Aorta (tissue), 5 donors: ENCODE data around the gene CLDN3. TPM values are rescaled to one million over a fixed set of nuclear protein-coding genes. Genes with fewer than 3 reads are reported as not detected.
"Not testable (repeated sequence)": the region's sequence is repeated elsewhere in the genome, so short reads cannot be mapped to it uniquely, and the experiment has no call there.

Experiments
- ATAC-seq: fragments of 200-7000 bp; cut with Tn5 transposase; one replicate; pipeline ENCODE4 v1.9.1; 2022; ENCODE audit warnings: moderate library complexity; ENCODE audit not compliant: low FRiP score
- DNase-seq, 2 donors: peaks; one replicate each; pipeline ENCODE4 v3.0.0-alpha.2; 2020
- H3K27ac ChIP-seq, 2 donors: one replicate each; pipeline ENCODE4 v1.5.1; 2013; ENCODE audit warnings: low read length in 2 of 2, mild to moderate bottlenecking in 2 of 2, moderate library complexity in 2 of 2, control low read depth in 1 of 2, inconsistent platforms in 1 of 2, low read depth in 1 of 2
- H3K27me3 ChIP-seq, 2 donors: one replicate each; pipeline ENCODE4 v1.6.1; 2013; ENCODE audit warnings: control low read depth in 1 of 2, low read length in 1 of 2, mild to moderate bottlenecking in 1 of 2, moderate library complexity in 1 of 2; ENCODE audit not compliant: insufficient read depth in 2 of 2, control insufficient read depth in 1 of 2
- H3K36me3 ChIP-seq, 2 donors: one replicate each; pipeline ENCODE4 v1.6.1; 2013; ENCODE audit warnings: control low read depth in 1 of 2, low read length in 1 of 2, mild to moderate bottlenecking in 1 of 2; ENCODE audit not compliant: insufficient read depth in 2 of 2, control insufficient read depth in 1 of 2
- H3K4me1 ChIP-seq, 2 donors: one replicate each; pipeline ENCODE4 v1.6.1; 2013; ENCODE audit warnings: low read length in 2 of 2, control low read depth in 1 of 2, mild to moderate bottlenecking in 1 of 2, moderate library complexity in 1 of 2; ENCODE audit not compliant: insufficient read depth in 2 of 2, control insufficient read depth in 1 of 2
- H3K4me3 ChIP-seq, 2 donors: one replicate each; pipeline ENCODE4 v1.5.1; 2013; ENCODE audit warnings: low read length in 2 of 2, control low read depth in 1 of 2, mild to moderate bottlenecking in 1 of 2
- H3K9me3 ChIP-seq: one replicate; pipeline ENCODE4 v1.6.1; 2013; ENCODE audit warnings: mild to moderate bottlenecking, low read length; ENCODE audit not compliant: control insufficient read depth
- WGBS, 2 donors: extraction: QIAGEN DNeasy Blood & Tissue Kit; methylation state at CpG; one replicate each; pipeline ENCODE4 v1.1.7; 2013; 5-methylcytosine and 5-hydroxymethylcytosine counted together
- intact Hi-C, 2 donors: fragments of 100-400 bp; cut with DNase I; formaldehyde crosslinking; loops; one replicate each; pipeline versions ENCODE4 v1.14.2 to v1.15.0; 2022
- polyA plus RNA-seq, 2 donors: library from polyadenylated mRNA; stranded (reverse); fragments of 200-250 nt; gene quantifications; one replicate each; pipeline ENCODE4 v1.2.3, GENCODE V29; 2013
- total RNA-seq, 2 donors: library from RNA; stranded (reverse); fragmentation: NEBNext Ultra II Directional; extraction: Animal tissue kit (Norgen Biotek cat#: 25700); gene quantifications; one replicate each; pipeline ENCODE4 v1.2.1, GENCODE V29; 2021
- donor health status: healthy with polysubstance abuse.
- donor health status: Bipolar disorder and iron deficiency.
- donor health status: DM: no; HTN: no; CAD: no.
- donor health status: DM: no; HTN: no; CAD: no.
- donor health status: DM: yes; HTN: yes; CAD: no.

The CLDN3 gene
- total and polyA plus RNA-seq, 4 donors: 1.3 to 17.4 TPM; not detected in 2

GRCh38 chr7:73799282-73800141 lies 29.4 kb upstream of the CLDN3 start:
- intact Hi-C loops: no loop called here
- 73 to 76% methylated on average over 10 of the region's 10 CpGs for WGBS, 2 donors
- no peaks in the 10 kb centered on the region for H3K9me3 ChIP-seq

GRCh38 chr7:73797176-73797575 lies 27.1 kb upstream of the CLDN3 start:
- peak in 1 of 2 donors; percentile 19 for DNase-seq
- H3K27me3 ChIP-seq, intact Hi-C loops, H3K4me3 ChIP-seq, H3K27ac ChIP-seq, H3K9me3 ChIP-seq, H3K36me3 ChIP-seq, ATAC-seq, H3K4me1 ChIP-seq: not testable (repeated sequence)
- 93 to 95% methylated on average over 20 to 34 of the region's 34 CpGs for WGBS, 2 donors

More at GRCh38 chr7:73799282-73800141, 29.4 kb upstream of the CLDN3 start:
- no peak for ATAC-seq
- no peaks in the 10 kb centered on the region for H3K27me3 ChIP-seq
- H3K4me1 ChIP-seq: no peaks in the 10 kb centered on the region
- no peak overlapping the region for H3K4me3 ChIP-seq
- H3K27ac ChIP-seq: no peak overlapping the region
- H3K36me3 ChIP-seq: no peaks in the 10 kb centered on the region
- DNase-seq: no peak

DNA sequence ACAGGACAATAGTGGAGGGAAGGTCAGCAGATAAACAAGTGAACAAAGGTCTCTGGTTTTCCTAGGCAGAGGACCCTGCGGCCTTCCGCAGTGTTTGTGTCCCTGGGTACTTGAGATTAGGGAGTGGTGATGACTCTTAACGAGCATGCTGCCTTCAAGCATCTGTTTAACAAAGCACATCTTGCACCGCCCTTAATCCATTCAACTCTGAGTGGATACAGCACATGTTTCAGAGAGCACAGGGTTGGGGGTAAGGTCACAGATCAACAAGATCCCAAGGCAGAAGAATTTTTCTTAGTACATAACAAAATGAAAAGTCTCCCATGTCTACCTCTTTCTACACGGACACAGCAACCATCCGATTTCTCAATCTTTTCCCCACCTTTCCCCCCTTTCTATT lies 26.6 kb upstream of the CLDN3 start:
- DNase-seq, intact Hi-C loops, H3K36me3 ChIP-seq, H3K4me3 ChIP-seq, ATAC-seq, H3K27me3 ChIP-seq, H3K9me3 ChIP-seq, H3K27ac ChIP-seq, H3K4me1 ChIP-seq: not testable (repeated sequence)
- 85 to 88% methylated on average over 3 of the region's 6 CpGs for WGBS, 2 donors

GRCh38 chr7:73795188-73795587 lies 25.1 kb upstream of the CLDN3 start:
- intact Hi-C loops, H3K27ac ChIP-seq, H3K36me3 ChIP-seq, H3K4me3 ChIP-seq, ATAC-seq, H3K4me1 ChIP-seq, H3K9me3 ChIP-seq, H3K27me3 ChIP-seq, DNase-seq: not testable (repeated sequence)

DNA sequence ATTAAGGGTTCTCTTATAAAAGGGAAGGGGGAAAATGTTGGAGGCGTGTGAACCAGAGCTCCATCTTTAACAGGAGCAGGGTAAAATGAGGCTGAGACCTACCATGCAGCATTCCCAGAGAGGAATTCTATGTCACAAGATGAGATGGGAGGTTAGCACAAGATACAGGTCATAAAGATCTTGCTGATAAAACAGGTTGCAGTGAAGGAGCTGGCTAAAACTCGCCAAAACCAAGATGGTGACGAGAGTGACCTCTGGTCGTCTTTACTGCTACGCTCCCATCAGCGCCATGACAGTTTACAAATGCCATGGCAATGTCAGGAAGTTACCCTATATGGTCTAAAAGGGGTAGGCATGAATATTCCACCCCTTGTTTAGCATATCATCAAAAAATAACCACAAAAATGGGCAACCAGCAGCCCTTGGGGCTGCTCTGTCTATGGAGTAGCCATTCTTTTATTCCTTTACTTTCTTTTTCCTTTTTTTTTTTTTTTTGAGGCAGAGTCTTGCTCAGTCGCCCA lies 21.2 kb upstream of the CLDN3 start:
- H3K9me3 ChIP-seq, H3K27me3 ChIP-seq, ATAC-seq, intact Hi-C loops, H3K36me3 ChIP-seq, DNase-seq, H3K27ac ChIP-seq, H3K4me1 ChIP-seq, H3K4me3 ChIP-seq: not testable (repeated sequence)
- WGBS, 2 donors: 92 to 94% methylated on average over 7 of the region's 7 CpGs

DNA sequence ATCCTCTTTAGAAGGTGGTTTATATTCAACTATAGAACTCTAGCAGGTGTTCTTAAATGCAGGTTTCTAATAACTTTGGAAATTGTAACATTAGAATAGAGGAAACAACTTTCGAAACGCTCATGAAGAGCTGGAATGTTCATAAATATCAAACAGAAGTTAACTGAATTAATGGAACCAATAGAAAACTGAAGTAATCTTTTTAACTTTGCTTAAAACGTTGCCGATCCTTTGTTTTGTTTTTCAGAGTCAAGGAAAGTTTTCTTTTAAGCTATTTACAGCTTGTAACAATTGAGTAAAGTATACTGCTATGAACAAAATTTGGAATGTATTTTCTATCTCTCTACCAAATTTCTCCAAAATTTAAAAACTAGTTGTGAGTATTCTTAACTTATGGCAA lies 19.0 kb upstream of the CLDN3 start:
- H3K4me1 ChIP-seq: no peaks in the 10 kb centered on the region
- WGBS, 2 donors: 85 to 87% methylated on average over 4 of the region's 4 CpGs
- no peaks in the 10 kb centered on the region for H3K9me3 ChIP-seq
- H3K4me3 ChIP-seq: no peak overlapping the region
- intact Hi-C loops: no loop called here
- ATAC-seq (no peak), DNase-seq (no peak)
- H3K27me3 ChIP-seq: no peaks in the 10 kb centered on the region
- no peaks in the 10 kb centered on the region for H3K36me3 ChIP-seq
- H3K27ac ChIP-seq: no peak overlapping the region

- ATAC-seq, H3K4me3 ChIP-seq, H3K9me3 ChIP-seq, H3K4me1 ChIP-seq, H3K27me3 ChIP-seq, intact Hi-C loops, H3K27ac ChIP-seq, DNase-seq, H3K36me3 ChIP-seq: not testable (repeated sequence)
- 94 to 97% methylated on average over 1 of the region's 1 CpG for WGBS, 2 donors
Observed at GRCh38 chr7:73787786-73788048, 17.6 kb upstream of the CLDN3 start.

DNA sequence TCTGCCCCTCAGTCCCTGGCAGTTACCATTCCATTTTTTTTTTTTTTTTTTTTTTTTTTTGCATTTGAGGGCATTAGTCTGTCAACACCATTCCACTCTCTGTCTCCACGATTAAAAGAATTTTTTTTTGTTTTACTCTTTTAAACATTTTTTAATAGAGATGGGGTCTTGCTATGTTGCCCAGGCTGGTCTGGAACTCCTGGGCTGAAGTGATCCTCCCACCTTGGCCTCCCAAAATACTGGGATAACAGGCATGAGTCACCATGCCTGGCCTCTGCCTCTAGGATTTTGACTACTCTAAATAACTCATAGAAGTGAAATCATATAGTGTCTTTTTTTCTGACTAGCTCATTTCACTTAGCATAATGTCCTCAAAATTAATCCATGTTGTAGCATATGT lies 16.5 kb upstream of the CLDN3 start:
- ATAC-seq: no peak
- Histone ChIP-seq H3K27ac (no peak overlapping the region), H3K9me3 (no peaks in the 10 kb centered on the region), H3K4me1 (no peaks in the 10 kb centered on the region), H3K27me3 (no peaks in the 10 kb centered on the region), H3K36me3 (no peaks in the 10 kb centered on the region), H3K4me3 (no peak overlapping the region)
- 42 to 57% methylated on average over 1 of the region's 1 CpG for WGBS, 2 donors
- no peak for DNase-seq
- intact Hi-C loops: no loop called here

DNA sequence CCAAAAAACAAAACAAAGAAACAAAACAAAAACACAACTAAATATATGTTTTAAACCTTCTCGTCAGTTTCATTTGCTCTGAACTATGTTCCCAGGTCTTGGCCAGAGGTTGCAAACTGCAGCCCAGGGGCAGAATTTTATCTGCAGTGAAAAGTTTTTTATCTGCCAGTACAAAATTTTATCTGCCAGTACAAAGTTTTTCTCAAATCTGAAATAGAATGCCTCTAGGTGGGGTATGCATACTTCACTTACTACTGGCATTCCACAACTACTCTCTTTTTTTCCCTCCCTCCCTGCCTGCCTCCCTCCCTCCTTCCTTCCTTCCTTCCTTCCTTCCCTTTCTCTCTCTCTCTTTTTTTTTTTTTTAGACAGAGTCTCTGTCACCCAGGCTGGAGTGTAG lies 9.4 kb upstream of the CLDN3 start:
- intact Hi-C loops: no loop called here

More for the DNA sequence above, 9.4 kb upstream of the CLDN3 start:
- H3K36me3 ChIP-seq: no peaks in the 10 kb centered on the region
- H3K27me3 ChIP-seq: no peaks in the 10 kb centered on the region
- H3K4me3 ChIP-seq: no peak overlapping the region
- 53 to 63% methylated on average over 1 of the region's 1 CpG for WGBS, 2 donors
- no peaks in the 10 kb centered on the region for H3K9me3 ChIP-seq
- no peaks in the 10 kb centered on the region for H3K4me1 ChIP-seq
- ATAC-seq (no peak), DNase-seq (peak in 1 of 2 donors; percentile 17)
- no peak overlapping the region for H3K27ac ChIP-seq
